Naive thymus-derived CD8-positive, alpha-beta T cell (primary cell): ENCODE results near the gene ATP8B3. TPM values are rescaled to one million over a fixed set of nuclear protein-coding genes. Genes with fewer than 3 reads are reported as not detected.
"Not testable (repeated sequence)": the region's sequence is repeated elsewhere in the genome, so short reads cannot be mapped to it uniquely, and the experiment has no call there.

ENCODE experiments used
- ATAC-seq, 2 donors: fragments of 150-1000 bp; cut with Tn5 transposase in 1 of 2; sonication (Bioruptor Pico), chemical (Tn5 transposase) in 1 of 2; 1 replicate in 1 of 2; 2 replicates in 1 of 2; pipeline ENCODE4 v1.10.0; 2021; ENCODE audit warnings: mild to moderate bottlenecking in 2 of 2, moderate library complexity in 2 of 2
- POLR2A ChIA-PET: fragments of 350-600 bp; sonication (Branson Sonifier 250); formaldehyde crosslinking; loops from one replicate; lab custom pipeline; 2021; ENCODE audit warnings: antibody characterized with exemption; lab: Charles Lee
- DNase-seq, 10 donors: peaks; one replicate each; pipeline versions ENCODE4 v3.0.0 to v3.0.0-alpha.2; 2020 to 2022
- H3K27ac Mint-ChIP-seq, 10 donors: one replicate each; pipeline ENCODE4 v1.8.0; 2020 to 2022; ENCODE audit warnings: mild to moderate bottlenecking in 10 of 10, mixed read lengths in 10 of 10, moderate library complexity in 4 of 10, inconsistent platforms in 1 of 10
- H3K27me3 Mint-ChIP-seq, 5 donors: one replicate each; pipeline ENCODE4 v1.8.0; 2021 to 2022; ENCODE audit warnings: mixed read lengths in 5 of 5
- H3K36me3 Mint-ChIP-seq, 3 donors: one replicate each; pipeline ENCODE4 v1.8.0; 2020 to 2022; ENCODE audit warnings: mixed read lengths in 3 of 3, mild to moderate bottlenecking in 2 of 3, inconsistent platforms in 1 of 3
- H3K4me1 Mint-ChIP-seq, 4 donors: one replicate each; pipeline ENCODE4 v1.8.0; 2021 to 2022; ENCODE audit warnings: mixed read lengths in 4 of 4
- H3K4me3 Mint-ChIP-seq, 10 donors: one replicate each; pipeline ENCODE4 v1.8.0; 2020 to 2022; ENCODE audit warnings: mild to moderate bottlenecking in 10 of 10, mixed read lengths in 10 of 10, moderate library complexity in 6 of 10, inconsistent platforms in 1 of 10
- H3K9me3 Mint-ChIP-seq, 9 donors: one replicate each; pipeline ENCODE4 v1.8.0; 2020 to 2022; ENCODE audit warnings: mixed read lengths in 9 of 9, mild to moderate bottlenecking in 3 of 9, inconsistent platforms in 1 of 9, moderate library complexity in 1 of 9
- polyA plus RNA-seq, 3 donors: library from polyadenylated mRNA; unstranded; fragments of 300-500 nt; fragmentation: Illumina TruSeq; gene quantifications; one replicate each; pipeline ENCODE4 v1.2.3, GENCODE V29; 2021
- total RNA-seq, 8 experiments: library from RNA in 2 of 8; stranded (reverse) in 2 of 8; gene quantifications; one replicate each; pipeline ENCODE4 v1.2.3 and lab custom pipeline; 2021 to 2026

The ATP8B3 gene
- total and polyA plus RNA-seq, 5 experiments from 2014 or later = 0.52 to 1.8 (median 1.3) TPM

GRCh38 chr19:1767464-1767933 lies 44.6 kb downstream of the ATP8B3 start:
- POLR2A ChIA-PET = no interaction called here
- H3K4me3 Mint-ChIP-seq = no peak overlapping the region
- peak; percentile 37 to 81 (median 65) for DNase-seq
- ATAC-seq = peak; percentile 70 to 78
- H3K9me3 Mint-ChIP-seq = peaks cover 0 to 23% (median 14%) of the 10 kb centered on the region in 9 donors
- peaks cover 7 to 14% (median 10%) of the 10 kb centered on the region in 3 donors for H3K36me3 Mint-ChIP-seq
- H3K27me3 Mint-ChIP-seq = peaks cover 27 to 88% (median 68%) of the 10 kb centered on the region in 5 donors
- no peak overlapping the region for H3K27ac Mint-ChIP-seq
- peaks cover 0 to 6% (median under 1%) of the 10 kb centered on the region in 4 donors for H3K4me1 Mint-ChIP-seq

GRCh38 chr19:1766800-1767352 lies 45.2 kb downstream of the ATP8B3 start:
- DNase-seq (no peak), ATAC-seq (peak in 1 of 2 donors; percentile 25)
- peaks cover 25 to 88% (median 64%) of the 10 kb centered on the region in 5 donors for H3K27me3 Mint-ChIP-seq
- no peak overlapping the region for H3K27ac Mint-ChIP-seq
- POLR2A ChIA-PET = no interaction called here
- peaks cover 4 to 14% (median 10%) of the 10 kb centered on the region in 3 donors for H3K36me3 Mint-ChIP-seq
- peaks cover 0 to 20% (median 14%) of the 10 kb centered on the region in 9 donors for H3K9me3 Mint-ChIP-seq
- H3K4me1 Mint-ChIP-seq = peaks cover 0 to 6% (median under 1%) of the 10 kb centered on the region in 4 donors
- H3K4me3 Mint-ChIP-seq = no peak overlapping the region

- POLR2A ChIA-PET = no interaction called here
- Mint-ChIP-seq H3K27me3 (peaks cover 24 to 89% (median 67%) of the 10 kb centered on the region in 5 donors), H3K4me1 (peaks cover 0 to 6% (median under 1%) of the 10 kb centered on the region in 4 donors), H3K9me3 (peaks cover 0 to 14% (median 10%) of the 10 kb centered on the region in 9 donors), H3K4me3 (no peak overlapping the region), H3K36me3 (peaks cover 4 to 11% (median 5%) of the 10 kb centered on the region in 3 donors), H3K27ac (peak overlapping the region in 1 of 10 donors; percentile 53)
- no peak for DNase-seq
- ATAC-seq = peak in 1 of 2 donors; percentile 6
These were observed 45.9 kb downstream of the ATP8B3 start for GRCh38 chr19:1765904-1766799.

GRCh38 chr19:1765232-1765903 lies 46.7 kb downstream of the ATP8B3 start:
- POLR2A ChIA-PET = interaction anchor here (0.5 kb wide), 1 partner anchor 12 kb away, joined by 7 read pairs; no protein-coding TSS in a partner anchor
- Mint-ChIP-seq H3K36me3 (peaks cover 0 to 4% (median 3%) of the 10 kb centered on the region in 3 donors), H3K4me1 (peaks cover 0 to 6% (median under 1%) of the 10 kb centered on the region in 4 donors), H3K4me3 (no peak overlapping the region), H3K9me3 (peaks cover 0 to 6% (median 2%) of the 10 kb centered on the region in 9 donors), H3K27me3 (peaks cover 24 to 89% (median 66%) of the 10 kb centered on the region in 5 donors), H3K27ac (no peak overlapping the region)
- ATAC-seq (no peak), DNase-seq (no peak)

- H3K9me3 Mint-ChIP-seq = peaks cover 0 to under 1% (median 0%) of the 10 kb centered on the region in 9 donors
- peaks cover 0 to 4% (median 0%) of the 10 kb centered on the region in 3 donors for H3K36me3 Mint-ChIP-seq
- POLR2A ChIA-PET = interaction anchor here (0.5 kb wide), 1 partner anchor 13 kb away, joined by 7 read pairs; no protein-coding TSS in a partner anchor
- H3K4me1 Mint-ChIP-seq = peaks cover 0 to 6% (median under 1%) of the 10 kb centered on the region in 4 donors
- peaks cover 24 to 90% (median 60%) of the 10 kb centered on the region in 5 donors for H3K27me3 Mint-ChIP-seq
- no peak overlapping the region for H3K4me3 Mint-ChIP-seq
- no peak for ATAC-seq
- no peak for DNase-seq
- no peak overlapping the region for H3K27ac Mint-ChIP-seq
These were observed 47.3 kb downstream of the ATP8B3 start for GRCh38 chr19:1764729-1765128.

- Mint-ChIP-seq H3K4me3 (no peak overlapping the region), H3K27ac (peak overlapping the region in 2 of 10 donors; percentile 13 to 40), H3K9me3 (no peaks in the 10 kb centered on the region), H3K36me3 (peaks cover 0 to 4% (median 0%) of the 10 kb centered on the region in 3 donors), H3K4me1 (peaks cover 0 to 6% (median 0%) of the 10 kb centered on the region in 4 donors), H3K27me3 (peaks cover 23 to 91% (median 59%) of the 10 kb centered on the region in 5 donors)
- ATAC-seq = no peak
- POLR2A ChIA-PET = no interaction called here
- DNase-seq = no peak
These were observed 48.1 kb downstream of the ATP8B3 start for GRCh38 chr19:1763648-1764639.

- DNase-seq (no peak), ATAC-seq (no peak)
- Mint-ChIP-seq H3K36me3 (peaks cover 0 to 2% (median 0%) of the 10 kb centered on the region in 3 donors), H3K27me3 (peaks cover 24 to 89% (median 48%) of the 10 kb centered on the region in 5 donors), H3K27ac (no peak overlapping the region), H3K4me3 (no peak overlapping the region), H3K4me1 (peaks cover 0 to 2% (median under 1%) of the 10 kb centered on the region in 4 donors), H3K9me3 (no peaks in the 10 kb centered on the region)
- POLR2A ChIA-PET = no interaction called here
These were observed 49.6 kb downstream of the ATP8B3 start for GRCh38 chr19:1762243-1763117.

GRCh38 chr19:1761528-1762242 lies 50.4 kb downstream of the ATP8B3 start:
- no peak overlapping the region for H3K27ac Mint-ChIP-seq
- no peak for ATAC-seq
- peaks cover 0 to 8% (median 3%) of the 10 kb centered on the region in 4 donors for H3K4me1 Mint-ChIP-seq

GRCh38 chr19:1760786-1761527 lies 51.1 kb downstream of the ATP8B3 start:
- H3K4me1 Mint-ChIP-seq, ATAC-seq, H3K36me3 Mint-ChIP-seq, H3K27ac Mint-ChIP-seq, DNase-seq, POLR2A ChIA-PET, H3K9me3 Mint-ChIP-seq: not testable (repeated sequence)
- Mint-ChIP-seq H3K27me3 (peaks cover 30 to 88% (median 49%) of the 10 kb centered on the region in 5 donors), H3K4me3 (peak overlapping the region in 1 of 10 donors; percentile 51)

More at GRCh38 chr19:1761528-1762242, 50.4 kb downstream of the ATP8B3 start:
- POLR2A ChIA-PET = no interaction called here
- peaks cover 26 to 87% (median 49%) of the 10 kb centered on the region in 5 donors for H3K27me3 Mint-ChIP-seq
- no peak overlapping the region for H3K4me3 Mint-ChIP-seq
- H3K9me3 Mint-ChIP-seq = peaks cover 0 to 2% (median 0%) of the 10 kb centered on the region in 9 donors
- H3K36me3 Mint-ChIP-seq = peaks cover 0 to 4% (median 0%) of the 10 kb centered on the region in 3 donors
- no peak for DNase-seq
